Hepatocyte (in vitro differentiated cells): ENCODE measurements around the gene HMGCS2.

ENCODE experiments used
- EZH2 ChIP-seq: fragments of 200-600 bp; sonication (generic); IDR thresholded peaks from 2 replicates; pipeline ENCODE4 v1.6.1; 2016; ENCODE audit warnings: antibody characterized with exemption, mild to moderate bottlenecking, borderline replicate concordance
- TF ChIP-seq, protein P1 (sequence below): fragments of 200-600 bp; sonication (generic); IDR thresholded peaks from 2 replicates; pipeline ENCODE4 v1.5.1; 2016; ENCODE audit warnings: antibody characterized with exemption, mild to moderate bottlenecking; ENCODE audit not compliant: poor library complexity

DNA sequence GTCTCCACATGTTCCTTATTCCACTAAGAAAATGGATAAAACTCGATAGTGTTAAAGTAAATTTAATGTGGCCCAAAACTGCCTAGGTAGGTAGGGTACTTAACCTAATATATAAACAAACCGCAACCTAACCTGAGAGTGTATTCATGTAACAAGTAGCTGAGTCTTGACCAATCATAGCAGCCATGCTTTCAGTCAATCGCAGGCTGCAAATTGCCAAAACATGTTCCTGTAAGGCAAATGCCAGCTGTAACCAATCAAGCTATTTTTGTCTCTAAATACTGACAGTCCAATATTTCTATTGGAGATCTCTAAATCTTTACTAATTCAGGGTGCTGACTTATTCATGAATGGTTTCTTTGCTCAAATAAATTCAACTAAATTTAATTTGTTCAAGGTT, 3.1 kb upstream of the HMGCS2 start:
- TF ChIP-seq, protein P1, sequence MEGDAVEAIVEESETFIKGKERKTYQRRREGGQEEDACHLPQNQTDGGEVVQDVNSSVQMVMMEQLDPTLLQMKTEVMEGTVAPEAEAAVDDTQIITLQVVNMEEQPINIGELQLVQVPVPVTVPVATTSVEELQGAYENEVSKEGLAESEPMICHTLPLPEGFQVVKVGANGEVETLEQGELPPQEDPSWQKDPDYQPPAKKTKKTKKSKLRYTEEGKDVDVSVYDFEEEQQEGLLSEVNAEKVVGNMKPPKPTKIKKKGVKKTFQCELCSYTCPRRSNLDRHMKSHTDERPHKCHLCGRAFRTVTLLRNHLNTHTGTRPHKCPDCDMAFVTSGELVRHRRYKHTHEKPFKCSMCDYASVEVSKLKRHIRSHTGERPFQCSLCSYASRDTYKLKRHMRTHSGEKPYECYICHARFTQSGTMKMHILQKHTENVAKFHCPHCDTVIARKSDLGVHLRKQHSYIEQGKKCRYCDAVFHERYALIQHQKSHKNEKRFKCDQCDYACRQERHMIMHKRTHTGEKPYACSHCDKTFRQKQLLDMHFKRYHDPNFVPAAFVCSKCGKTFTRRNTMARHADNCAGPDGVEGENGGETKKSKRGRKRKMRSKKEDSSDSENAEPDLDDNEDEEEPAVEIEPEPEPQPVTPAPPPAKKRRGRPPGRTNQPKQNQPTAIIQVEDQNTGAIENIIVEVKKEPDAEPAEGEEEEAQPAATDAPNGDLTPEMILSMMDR = no peak
- no peak for TF ChIP-seq EZH2
